Trophoblast cell (in vitro differentiated cells and primary cell): ENCODE measurements around the gene CYP2A6.
"Not testable (repeated sequence)": the region's sequence is repeated elsewhere in the genome, so short reads cannot be mapped to it uniquely, and the experiment has no call there.

Experiments
- DNase-seq, 2 donors: peaks; one replicate each; pipeline ENCODE4 v3.0.0-alpha.2; 2016
- H2AFZ ChIP-seq: 2 replicates; pipeline ENCODE4 v1.6.1; 2013; ENCODE audit warnings: low read length, moderate library complexity, mild to moderate bottlenecking; ENCODE audit not compliant: insufficient read depth, poor library complexity
- H2AK5ac ChIP-seq: 2 replicates; pipeline ENCODE4 v1.6.1; 2013; ENCODE audit warnings: mild to moderate bottlenecking, low read length
- H2BK120ac ChIP-seq: 2 replicates; pipeline ENCODE4 v1.6.1; 2013; ENCODE audit warnings: low read length, mild to moderate bottlenecking, moderate library complexity; ENCODE audit not compliant: insufficient read depth, poor library complexity
- H2BK12ac ChIP-seq: 2 replicates; pipeline ENCODE4 v1.6.1; 2013; ENCODE audit warnings: mild to moderate bottlenecking, low read length, moderate library complexity
- H2BK5ac ChIP-seq: 2 replicates; pipeline ENCODE4 v1.6.1; 2013; ENCODE audit warnings: low read length, low read depth, moderate library complexity, mild to moderate bottlenecking; ENCODE audit not compliant: poor library complexity
- H3K14ac ChIP-seq: 2 replicates; pipeline ENCODE4 v1.6.1; 2013; ENCODE audit warnings: mild to moderate bottlenecking, low read length
- H3K18ac ChIP-seq: 2 replicates; pipeline ENCODE4 v1.6.1; 2013; ENCODE audit warnings: mild to moderate bottlenecking, low read length
- H3K23ac ChIP-seq: 2 replicates; pipeline ENCODE4 v1.6.1; 2013; ENCODE audit warnings: low read length
- H3K27ac ChIP-seq: 2 replicates; pipeline ENCODE4 v1.5.1; 2013; ENCODE audit warnings: low read depth, mild to moderate bottlenecking, inconsistent platforms, low read length, moderate library complexity
- H3K27me3 ChIP-seq: 2 replicates; pipeline ENCODE4 v1.6.1; 2013; ENCODE audit warnings: inconsistent platforms, mild to moderate bottlenecking, low read length, moderate library complexity; ENCODE audit not compliant: insufficient read depth
- H3K36me3 ChIP-seq, 2 experiments: 1 replicate in 1 of 2; 2 replicates in 1 of 2; pipeline ENCODE4 v1.6.1; 2013; ENCODE audit warnings: low read length in 2 of 2, mild to moderate bottlenecking in 2 of 2, moderate library complexity in 1 of 2; ENCODE audit not compliant: insufficient read depth in 2 of 2, control insufficient read depth in 1 of 2
- H3K4ac ChIP-seq: 2 replicates; pipeline ENCODE4 v1.6.1; 2013; ENCODE audit warnings: low read depth, mild to moderate bottlenecking, low read length, moderate library complexity
- H3K4me1 ChIP-seq, 2 experiments: 1 replicate in 1 of 2; 2 replicates in 1 of 2; pipeline ENCODE4 v1.6.1; 2013; ENCODE audit warnings: low read length in 2 of 2, mild to moderate bottlenecking in 2 of 2, moderate library complexity in 1 of 2; ENCODE audit not compliant: insufficient read depth in 2 of 2, control insufficient read depth in 1 of 2
- H3K4me2 ChIP-seq: 2 replicates; pipeline ENCODE4 v1.6.1; 2013; ENCODE audit warnings: inconsistent platforms, mild to moderate bottlenecking, low read length, moderate library complexity
- H3K4me3 ChIP-seq: 2 replicates; pipeline ENCODE4 v1.5.1; 2013; ENCODE audit warnings: mild to moderate bottlenecking, low read depth, low read length, inconsistent platforms
- H3K79me1 ChIP-seq: one replicate; pipeline ENCODE4 v1.6.1; 2013; ENCODE audit warnings: low read length
- H3K79me2 ChIP-seq: 2 replicates; pipeline ENCODE4 v1.6.1; 2013; ENCODE audit warnings: low read length, mild to moderate bottlenecking; ENCODE audit not compliant: control insufficient read depth, insufficient read depth, poor library complexity
- H3K9ac ChIP-seq: 2 replicates; pipeline ENCODE4 v1.6.1; 2013; ENCODE audit warnings: mild to moderate bottlenecking, low read length
- H3K9me3 ChIP-seq: 2 replicates; pipeline ENCODE4 v1.6.1; 2013; ENCODE audit warnings: low read depth, mild to moderate bottlenecking, control low read depth, inconsistent platforms, low read length; ENCODE audit not compliant: insufficient read depth
- H4K12ac ChIP-seq: 2 replicates; pipeline ENCODE4 v1.6.1; 2013; ENCODE audit warnings: low read depth, mild to moderate bottlenecking, low read length, moderate library complexity
- H4K8ac ChIP-seq: 2 replicates; pipeline ENCODE4 v1.6.1; 2013; ENCODE audit warnings: low read depth, mild to moderate bottlenecking, low read length, moderate library complexity
- H4K91ac ChIP-seq: one replicate; pipeline ENCODE4 v1.6.1; 2013; ENCODE audit warnings: low read depth, mild to moderate bottlenecking, low read length, moderate library complexity
- WGBS: extraction: QIAGEN DNeasy Blood & Tissue Kit; methylation state at CpG from one replicate; pipeline ENCODE4 v1.1.7; 2013; ENCODE audit warnings: missing lambda C conversion rate; ENCODE audit not compliant: insufficient read length, insufficient coverage; ENCODE audit errors: extremely low coverage; 5-methylcytosine and 5-hydroxymethylcytosine counted together

The CYP2A6 gene

GRCh38 chr19:40846722-40847121, 3.5 kb downstream of the CYP2A6 start:
- not testable (repeated sequence) for DNase-seq, H2AK5ac ChIP-seq, H3K27ac ChIP-seq, H2BK5ac ChIP-seq, H4K91ac ChIP-seq, H3K18ac ChIP-seq, H3K4me2 ChIP-seq, H3K4ac ChIP-seq, H3K14ac ChIP-seq, H4K12ac ChIP-seq, H3K9me3 ChIP-seq, H3K36me3 ChIP-seq, H4K8ac ChIP-seq, H2BK12ac ChIP-seq, H2BK120ac ChIP-seq, H2AFZ ChIP-seq, H3K9ac ChIP-seq, H3K79me2 ChIP-seq, H3K79me1 ChIP-seq, H3K4me1 ChIP-seq, H3K23ac ChIP-seq, H3K4me3 ChIP-seq, H3K27me3 ChIP-seq
- WGBS: no CpG with 5 or more reads among the region's 8 CpGs

GRCh38 chr19:40843653-40844052, 6.6 kb downstream of the CYP2A6 start:
- not testable (repeated sequence) for H3K27ac ChIP-seq, H3K9me3 ChIP-seq, H3K4me2 ChIP-seq, DNase-seq, H2AK5ac ChIP-seq, H3K4ac ChIP-seq, H3K23ac ChIP-seq, H3K36me3 ChIP-seq, H3K18ac ChIP-seq, H2BK12ac ChIP-seq, H2BK120ac ChIP-seq, H3K27me3 ChIP-seq, H2AFZ ChIP-seq, H4K12ac ChIP-seq, H3K4me3 ChIP-seq, H3K4me1 ChIP-seq, H4K8ac ChIP-seq, H3K79me2 ChIP-seq, H2BK5ac ChIP-seq, H3K9ac ChIP-seq, H3K79me1 ChIP-seq, H4K91ac ChIP-seq, H3K14ac ChIP-seq
- no CpG with 5 or more reads among the region's 19 CpGs for WGBS

- WGBS: no CpG with 5 or more reads among the region's 12 CpGs
- H3K9me3 ChIP-seq, H3K4me2 ChIP-seq, H2AFZ ChIP-seq, H4K91ac ChIP-seq, H2AK5ac ChIP-seq, H3K18ac ChIP-seq, H3K79me1 ChIP-seq, H3K9ac ChIP-seq, H3K79me2 ChIP-seq, DNase-seq, H4K12ac ChIP-seq, H3K4me1 ChIP-seq, H2BK120ac ChIP-seq, H3K27ac ChIP-seq, H2BK12ac ChIP-seq, H3K23ac ChIP-seq, H3K4ac ChIP-seq, H3K36me3 ChIP-seq, H4K8ac ChIP-seq, H3K4me3 ChIP-seq, H2BK5ac ChIP-seq, H3K27me3 ChIP-seq, H3K14ac ChIP-seq: not testable (repeated sequence)
These were observed 7.1 kb downstream of the CYP2A6 start for GRCh38 chr19:40842997-40843652.

GRCh38 chr19:40842012-40842411, 8.2 kb downstream of the CYP2A6 start:
- H4K91ac ChIP-seq, H3K14ac ChIP-seq, H3K4ac ChIP-seq, DNase-seq, H3K9me3 ChIP-seq, H3K18ac ChIP-seq, H3K27me3 ChIP-seq, H2BK5ac ChIP-seq, H3K4me2 ChIP-seq, H3K79me1 ChIP-seq, H3K36me3 ChIP-seq, H3K27ac ChIP-seq, H3K4me3 ChIP-seq, H3K4me1 ChIP-seq, H3K79me2 ChIP-seq, H4K8ac ChIP-seq, H2BK120ac ChIP-seq, H3K9ac ChIP-seq, H2BK12ac ChIP-seq, H2AFZ ChIP-seq, H3K23ac ChIP-seq, H2AK5ac ChIP-seq, H4K12ac ChIP-seq: not testable (repeated sequence)
- no CpG with 5 or more reads among the region's 3 CpGs for WGBS
